CD4-positive, alpha-beta T cell (primary cell): ENCODE results near the gene CHKA. TPM values are rescaled to one million over a fixed set of nuclear protein-coding genes. Genes with fewer than 3 reads are reported as not detected.

ENCODE experiments used
- ATAC-seq: fragments of 200-7000 bp; cut with Tn5 transposase; one replicate; pipeline ENCODE4 v1.10.0; 2022; ENCODE audit warnings: mild to moderate bottlenecking; ENCODE audit not compliant: poor library complexity
- CTCF ChIA-PET: fragments of 350-600 bp; sonication (Branson Sonifier 250); formaldehyde crosslinking; loops from one replicate; lab custom pipeline; 2021; ENCODE audit warnings: antibody characterized with exemption, inconsistent platforms; lab: Charles Lee
- POLR2A ChIA-PET: fragments of 350-600 bp; sonication (Branson Sonifier 250); formaldehyde crosslinking; loops from one replicate; lab custom pipeline; 2021; ENCODE audit warnings: antibody characterized with exemption, inconsistent platforms; lab: Charles Lee
- DNase-seq, 14 experiments: peaks; one replicate each; pipeline ENCODE4 v3.0.0-alpha.2; 2013 to 2020; ENCODE audit warnings: mixed read lengths in 2 of 14
- H3K27ac ChIP-seq, 2 donors: one replicate each; pipeline versions ENCODE4 v1.5.1 to v1.7.0; 2013; ENCODE audit warnings: low read length in 2 of 2, low read depth in 1 of 2, mild to moderate bottlenecking in 1 of 2
- H3K27me3 ChIP-seq, 2 experiments: 1 replicate in 1 of 2; 2 replicates in 1 of 2; pipeline versions ENCODE4 v1.6.1 to v1.7.0; 2013; ENCODE audit warnings: low read length in 2 of 2, control low read depth in 1 of 2, mild to moderate bottlenecking in 1 of 2, moderate library complexity in 1 of 2; ENCODE audit not compliant: insufficient read depth in 2 of 2, control insufficient read depth in 1 of 2
- H3K36me3 ChIP-seq: one replicate; pipeline ENCODE4 v1.6.1; 2013; ENCODE audit warnings: low read length, control low read depth; ENCODE audit not compliant: insufficient read depth
- H3K4me1 ChIP-seq: one replicate; pipeline ENCODE4 v1.6.1; 2013; ENCODE audit warnings: low read length, control low read depth; ENCODE audit not compliant: insufficient read depth
- H3K4me3 ChIP-seq: one replicate; pipeline ENCODE4 v1.5.1; 2013; ENCODE audit warnings: mild to moderate bottlenecking, low read length, moderate library complexity
- H3K9me3 ChIP-seq, 2 experiments: 1 replicate in 1 of 2; 2 replicates in 1 of 2; pipeline versions ENCODE4 v1.6.1 to v1.7.0; 2013; ENCODE audit warnings: low read length in 2 of 2, mild to moderate bottlenecking in 2 of 2, control low read depth in 1 of 2, moderate library complexity in 1 of 2; ENCODE audit not compliant: control insufficient read depth in 1 of 2, insufficient read depth in 1 of 2
- H3K27ac Mint-ChIP-seq: one replicate; pipeline ENCODE4 v1.8.0; 2020; ENCODE audit warnings: mixed read lengths
- H3K27me3 Mint-ChIP-seq: one replicate; pipeline ENCODE4 v1.8.0; 2021; ENCODE audit warnings: mixed read lengths
- H3K36me3 Mint-ChIP-seq: one replicate; pipeline ENCODE4 v1.8.0; 2021; ENCODE audit warnings: low read depth, mixed read lengths
- H3K4me1 Mint-ChIP-seq: one replicate; pipeline ENCODE4 v1.8.0; 2021; ENCODE audit warnings: low read depth, mixed read lengths
- H3K4me3 Mint-ChIP-seq: one replicate; pipeline ENCODE4 v1.8.0; 2020; ENCODE audit warnings: mild to moderate bottlenecking, mixed read lengths
- H3K9me3 Mint-ChIP-seq: one replicate; pipeline ENCODE4 v1.8.0; 2020; ENCODE audit warnings: mixed read lengths
- intact Hi-C, 2 experiments: fragments of 100-400 bp; cut with DNase I in 1 of 2; cut with micrococcal nuclease in 1 of 2; formaldehyde crosslinking; loops; one replicate each; pipeline versions ENCODE4 v1.15.1 to v1.9.0; 2023 to 2025; cut with DNase I, micrococcal nuclease
- total RNA-seq, 174 experiments: library from RNA in 2 of 174; stranded (reverse) in 2 of 174; gene quantifications; one replicate each; pipeline ENCODE4 v1.2.3 and lab custom pipeline; 2021 to 2026
- TF ChIP-seq, protein P1 (sequence below): fragments of 200-600 bp; IDR thresholded peaks from one replicate; pipeline ENCODE4 v1.8.0; 2022; ENCODE audit warnings: antibody characterized with exemption, mild to moderate bottlenecking

The CHKA gene
- total RNA-seq, 2 experiments from 2014 or later, result 30.1 to 31.4 TPM

DNA sequence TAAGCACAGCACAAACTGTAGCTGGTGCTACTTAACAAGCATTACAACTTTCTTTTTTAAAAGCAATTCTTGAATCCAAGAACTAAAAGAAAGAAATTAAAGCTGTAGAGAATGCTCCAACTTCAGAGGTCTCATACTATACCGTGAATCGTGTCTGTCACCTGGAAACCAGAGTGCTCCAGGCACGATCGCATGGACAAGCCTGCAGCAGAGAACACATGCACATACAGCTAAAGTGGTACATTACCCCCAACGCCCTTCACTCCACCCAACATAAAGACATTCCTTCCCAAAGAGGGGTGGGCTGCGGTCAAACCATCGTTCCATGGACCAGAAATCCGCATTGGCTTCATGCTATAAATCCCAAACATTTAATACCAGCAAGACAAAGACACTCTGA, 31.5 kb downstream of the CHKA start:
- TF ChIP-seq, protein P1, sequence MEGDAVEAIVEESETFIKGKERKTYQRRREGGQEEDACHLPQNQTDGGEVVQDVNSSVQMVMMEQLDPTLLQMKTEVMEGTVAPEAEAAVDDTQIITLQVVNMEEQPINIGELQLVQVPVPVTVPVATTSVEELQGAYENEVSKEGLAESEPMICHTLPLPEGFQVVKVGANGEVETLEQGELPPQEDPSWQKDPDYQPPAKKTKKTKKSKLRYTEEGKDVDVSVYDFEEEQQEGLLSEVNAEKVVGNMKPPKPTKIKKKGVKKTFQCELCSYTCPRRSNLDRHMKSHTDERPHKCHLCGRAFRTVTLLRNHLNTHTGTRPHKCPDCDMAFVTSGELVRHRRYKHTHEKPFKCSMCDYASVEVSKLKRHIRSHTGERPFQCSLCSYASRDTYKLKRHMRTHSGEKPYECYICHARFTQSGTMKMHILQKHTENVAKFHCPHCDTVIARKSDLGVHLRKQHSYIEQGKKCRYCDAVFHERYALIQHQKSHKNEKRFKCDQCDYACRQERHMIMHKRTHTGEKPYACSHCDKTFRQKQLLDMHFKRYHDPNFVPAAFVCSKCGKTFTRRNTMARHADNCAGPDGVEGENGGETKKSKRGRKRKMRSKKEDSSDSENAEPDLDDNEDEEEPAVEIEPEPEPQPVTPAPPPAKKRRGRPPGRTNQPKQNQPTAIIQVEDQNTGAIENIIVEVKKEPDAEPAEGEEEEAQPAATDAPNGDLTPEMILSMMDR, result no peak
- H3K9me3 Mint-ChIP-seq, result no peaks in the 10 kb centered on the region
- no peaks in the 10 kb centered on the region for H3K36me3 Mint-ChIP-seq
- POLR2A ChIA-PET, result no interaction called here
- Histone ChIP-seq H3K4me3 (no peak overlapping the region), H3K9me3 (no peaks in the 10 kb centered on the region), H3K27ac (no peak overlapping the region), H3K4me1 (no peaks in the 10 kb centered on the region), H3K36me3 (no peaks in the 10 kb centered on the region), H3K27me3 (no peaks in the 10 kb centered on the region)
- ATAC-seq (no peak), DNase-seq (no peak)
- H3K4me1 Mint-ChIP-seq, result peaks cover 6% of the 10 kb centered on the region
- intact Hi-C loops, result no loop called here
- CTCF ChIA-PET, result no interaction called here
- H3K27me3 Mint-ChIP-seq, result no peaks in the 10 kb centered on the region
- no peak overlapping the region for H3K27ac Mint-ChIP-seq
- H3K4me3 Mint-ChIP-seq, result no peak overlapping the region

DNA sequence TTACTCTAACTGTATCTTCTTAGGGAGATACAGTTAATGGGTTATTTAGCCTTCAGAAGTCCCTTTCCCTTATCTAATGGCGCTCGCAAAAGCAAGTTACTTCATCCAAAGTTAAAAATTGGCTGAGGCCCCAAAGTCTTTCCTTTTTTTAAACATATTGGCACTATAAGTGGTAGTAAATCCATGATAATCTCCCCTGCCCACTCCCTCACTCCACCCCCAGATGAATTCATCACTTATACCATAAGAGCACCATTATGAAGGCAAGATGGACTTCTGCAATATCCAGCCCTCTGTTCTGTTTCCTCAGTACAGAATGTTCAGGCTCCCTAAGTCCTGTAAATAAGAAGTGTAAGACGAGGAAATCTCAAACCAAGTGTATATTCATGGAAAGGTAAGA, 37.7 kb downstream of the CHKA start:
- CTCF ChIA-PET, result no interaction called here
- Histone ChIP-seq H3K27me3 (no peaks in the 10 kb centered on the region), H3K4me3 (no peak overlapping the region), H3K4me1 (no peaks in the 10 kb centered on the region), H3K9me3 (no peaks in the 10 kb centered on the region), H3K27ac (no peak overlapping the region), H3K36me3 (no peaks in the 10 kb centered on the region)
- POLR2A ChIA-PET, result no interaction called here
- no peaks in the 10 kb centered on the region for H3K4me1 Mint-ChIP-seq
- no peak for DNase-seq
- H3K36me3 Mint-ChIP-seq, result no peaks in the 10 kb centered on the region
- H3K4me3 Mint-ChIP-seq, result no peak overlapping the region
- H3K9me3 Mint-ChIP-seq, result no peaks in the 10 kb centered on the region
- H3K27me3 Mint-ChIP-seq, result no peaks in the 10 kb centered on the region
- intact Hi-C loops, result no loop called here
- no peak overlapping the region for H3K27ac Mint-ChIP-seq
- TF ChIP-seq, protein P1, result no peak
- no peak for ATAC-seq

DNA sequence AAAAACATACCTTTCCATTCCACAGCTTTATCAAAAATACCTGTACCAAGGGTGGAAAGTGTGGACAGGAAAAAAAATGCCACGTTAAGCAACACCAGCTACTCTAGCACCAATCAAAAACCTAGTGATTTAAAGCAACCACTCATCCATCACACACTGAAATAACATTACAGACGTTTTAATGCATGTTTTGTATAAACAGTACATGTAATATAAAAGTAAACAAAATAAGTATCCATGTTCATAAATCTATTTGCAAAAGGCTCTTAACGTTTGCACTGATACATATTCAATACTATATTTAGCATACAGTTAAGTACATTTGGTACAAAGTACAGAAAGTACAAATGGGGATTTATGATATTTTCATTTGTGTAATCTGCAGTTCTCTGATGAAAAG, 38.7 kb downstream of the CHKA start:
- Histone ChIP-seq H3K4me3 (no peak overlapping the region), H3K27me3 (no peaks in the 10 kb centered on the region), H3K27ac (no peak overlapping the region), H3K4me1 (no peaks in the 10 kb centered on the region), H3K9me3 (no peaks in the 10 kb centered on the region), H3K36me3 (no peaks in the 10 kb centered on the region)
- ChIA-PET CTCF (no interaction called here), POLR2A (no interaction called here)
- no peak overlapping the region for H3K27ac Mint-ChIP-seq
- no peaks in the 10 kb centered on the region for H3K9me3 Mint-ChIP-seq
- no peak overlapping the region for H3K4me3 Mint-ChIP-seq
- no peaks in the 10 kb centered on the region for H3K27me3 Mint-ChIP-seq
- no peaks in the 10 kb centered on the region for H3K36me3 Mint-ChIP-seq
- ATAC-seq (no peak), DNase-seq (no peak)
- no peaks in the 10 kb centered on the region for H3K4me1 Mint-ChIP-seq
- TF ChIP-seq, protein P1, result no peak
- intact Hi-C loops, result no loop called here
